Hepatocyte (in vitro differentiated cells): ENCODE results near the gene ATF7.

Source experiments
- CTCF ChIP-seq: fragments of 200-600 bp; sonication (generic); IDR thresholded peaks from 2 replicates; pipeline ENCODE4 v1.5.1; 2016; ENCODE audit warnings: antibody characterized with exemption, mild to moderate bottlenecking; ENCODE audit not compliant: poor library complexity
- EZH2phosphoT487 ChIP-seq: fragments of 200-600 bp; sonication (generic); IDR thresholded peaks from one replicate; pipeline ENCODE4 v1.6.1; 2018; ENCODE audit warnings: antibody characterized with exemption, mild to moderate bottlenecking, low read depth, moderate library complexity; ENCODE audit not compliant: unreplicated experiment, severe bottlenecking

DNA sequence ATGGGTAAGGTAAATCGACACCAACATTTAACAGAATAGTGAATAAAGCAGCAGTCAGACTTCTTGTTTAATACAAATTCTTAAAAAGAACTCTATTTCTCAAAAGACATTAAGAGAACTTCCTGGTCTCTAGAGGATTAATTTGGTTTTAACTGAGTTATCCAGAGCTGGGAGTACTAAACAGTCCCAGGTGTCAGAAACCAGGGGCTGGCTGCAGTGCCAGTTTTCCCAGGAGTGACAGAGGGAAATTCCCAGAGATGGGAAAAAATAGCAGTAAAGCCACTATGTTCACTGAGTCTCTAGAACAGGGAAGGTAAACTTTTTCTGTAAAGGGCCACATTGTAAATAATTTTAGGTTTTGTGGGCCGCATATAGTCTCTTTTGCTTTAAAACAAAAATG is 40.9 kb upstream of the ATF7 start:
- no peak for TF ChIP-seq EZH2phosphoT487
- no peak for TF ChIP-seq CTCF
